ENCODE measurements around the gene PRSS16.

GRCh38 chr6:27295301-27296079 lies 48.0 kb downstream of the PRSS16 start:
- no peak for TF ChIP-seq CTCF (IDR thresholded peaks at IDR 0.05; ENCODE audit: low read length)
- no peak for TF ChIP-seq EZH2 (IDR thresholded peaks at IDR 0.05; ENCODE audit: borderline replicate concordance, low read length)
